Panc1 (cell line): Measurements from ENCODE around the gene TNFRSF21. TPM values are rescaled to one million over a fixed set of nuclear protein-coding genes. Genes with fewer than 3 reads are reported as not detected.

ENCODE experiments used
- ATAC-seq: fragments of 200-7000 bp; cut with Tn5 transposase; 2 replicates; pipeline ENCODE4 v1.9.1; 2020; ENCODE audit warnings: mild to moderate bottlenecking, moderate library complexity
- BruUV-seq: library from RNA; stranded (reverse); fragments of 400-500 nt; replicated peaks from 2 replicates; lab custom pipeline; 2021; lab: Mats Ljungman, UMichigan
- CTCF ChIA-PET: fragments of 300-600 bp; sonication (Branson Sonifier 250); formaldehyde crosslinking; loops from one replicate; lab custom pipeline; 2022; ENCODE audit warnings: antibody characterized with exemption; lab: Charles Lee
- POLR2A ChIA-PET: fragments of 300-600 bp; sonication (Branson Sonifier 250); formaldehyde crosslinking; loops from one replicate; lab custom pipeline; 2022; ENCODE audit warnings: antibody characterized with exemption; lab: Charles Lee
- DNase-seq: peaks from one replicate; pipeline ENCODE4 v3.0.0-alpha.2; 2010; ENCODE audit warnings: low read depth, low spot score
- H3K27ac ChIP-seq: 2 replicates; pipeline ENCODE4 v1.5.1; 2011; ENCODE audit warnings: mild to moderate bottlenecking, low read length, inconsistent platforms
- H3K27me3 ChIP-seq: fragments of 200-500 bp; sonication (Bioruptor generic); 2 replicates; pipeline ENCODE4 v1.6.0; 2014; ENCODE audit warnings: low read length, inconsistent platforms; ENCODE audit not compliant: control insufficient read depth, insufficient read depth
- H3K36me3 ChIP-seq: fragments of 200-500 bp; sonication (Bioruptor generic); 2 replicates; pipeline ENCODE4 v1.5.1; 2014; ENCODE audit warnings: inconsistent platforms, mild to moderate bottlenecking, low read length, moderate library complexity; ENCODE audit not compliant: control insufficient read depth, insufficient read depth
- H3K4me1 ChIP-seq: 2 replicates; pipeline ENCODE4 v1.5.1; 2011; ENCODE audit warnings: inconsistent platforms, mild to moderate bottlenecking, low read length, moderate library complexity; ENCODE audit not compliant: control insufficient read depth, insufficient read depth
- H3K4me3 ChIP-seq, 2 experiments: 2 replicates each; pipeline ENCODE4 v1.5.1; 2011 to 2012; ENCODE audit warnings: low read depth in 2 of 2, low read length in 2 of 2, mild to moderate bottlenecking in 2 of 2, inconsistent platforms in 1 of 2, moderate library complexity in 1 of 2
- H3K9me3 ChIP-seq: fragments of 200-500 bp; sonication (Bioruptor generic); 2 replicates; pipeline ENCODE4 v1.5.1; 2014; ENCODE audit warnings: low read depth, mild to moderate bottlenecking, inconsistent platforms, low read length, moderate library complexity; ENCODE audit not compliant: control insufficient read depth, insufficient read depth
- POLR2AphosphoS5 ChIP-seq: IDR thresholded peaks from 2 replicates; pipeline ENCODE4 v1.6.1; 2012; ENCODE audit warnings: mild to moderate bottlenecking, low read depth, low read length, moderate library complexity
- SIN3A ChIP-seq: IDR thresholded peaks from 2 replicates; pipeline ENCODE4 v1.6.1; 2012; ENCODE audit warnings: low read depth, mild to moderate bottlenecking, low read length, moderate library complexity, borderline replicate concordance; ENCODE audit not compliant: insufficient read depth
- TCF7L2 ChIP-seq: IDR thresholded peaks from 2 replicates; pipeline ENCODE4 v1.6.1; 2011; ENCODE audit warnings: mild to moderate bottlenecking, low read depth, low read length, inconsistent platforms
- in situ Hi-C: cut with HindIII; loops from 2 replicates; pipeline ENCODE4 v1.10.0; 2016; ENCODE audit warnings: low sequenced_read_pairs, low pct_unique_long_range_greater_than_20kb
- intact Hi-C: fragments of 100-400 bp; cut with micrococcal nuclease; formaldehyde crosslinking; loops from one replicate; pipeline ENCODE4 v1.10.0; 2022; ENCODE audit not compliant: unreplicated experiment
- total RNA-seq: library from RNA; stranded (reverse); gene quantifications from one replicate; pipeline ENCODE4 v1.2.1, GENCODE V29; 2021; ENCODE audit not compliant: unreplicated experiment
- TF ChIP-seq, protein P1 (sequence below), 2 experiments: IDR thresholded peaks; 2 replicates each; pipeline ENCODE4 v1.6.1; 2011 to 2012; ENCODE audit warnings: low read depth in 2 of 2, control low read depth in 1 of 2, low read length in 1 of 2, mild to moderate bottlenecking in 1 of 2, moderate library complexity in 1 of 2; ENCODE audit not compliant: insufficient read depth in 1 of 2
- TF ChIP-seq, protein P2 (sequence below): fragments of 450-650 bp; IDR thresholded peaks from 2 replicates; pipeline ENCODE4 v1.5.1; 2017; ENCODE audit warnings: mild to moderate bottlenecking

TNFRSF21 gene
- total RNA-seq, 1 experiment from 2014 or later = 76.0 TPM

- POLR2A ChIA-PET = no interaction called here
- ATAC-seq (no peak), DNase-seq (no peak)
- intact Hi-C loops = no loop called here
- H3K36me3 ChIP-seq = no peaks in the 10 kb centered on the region
- no peak for TF ChIP-seq POLR2AphosphoS5
- TF ChIP-seq, protein P1, sequence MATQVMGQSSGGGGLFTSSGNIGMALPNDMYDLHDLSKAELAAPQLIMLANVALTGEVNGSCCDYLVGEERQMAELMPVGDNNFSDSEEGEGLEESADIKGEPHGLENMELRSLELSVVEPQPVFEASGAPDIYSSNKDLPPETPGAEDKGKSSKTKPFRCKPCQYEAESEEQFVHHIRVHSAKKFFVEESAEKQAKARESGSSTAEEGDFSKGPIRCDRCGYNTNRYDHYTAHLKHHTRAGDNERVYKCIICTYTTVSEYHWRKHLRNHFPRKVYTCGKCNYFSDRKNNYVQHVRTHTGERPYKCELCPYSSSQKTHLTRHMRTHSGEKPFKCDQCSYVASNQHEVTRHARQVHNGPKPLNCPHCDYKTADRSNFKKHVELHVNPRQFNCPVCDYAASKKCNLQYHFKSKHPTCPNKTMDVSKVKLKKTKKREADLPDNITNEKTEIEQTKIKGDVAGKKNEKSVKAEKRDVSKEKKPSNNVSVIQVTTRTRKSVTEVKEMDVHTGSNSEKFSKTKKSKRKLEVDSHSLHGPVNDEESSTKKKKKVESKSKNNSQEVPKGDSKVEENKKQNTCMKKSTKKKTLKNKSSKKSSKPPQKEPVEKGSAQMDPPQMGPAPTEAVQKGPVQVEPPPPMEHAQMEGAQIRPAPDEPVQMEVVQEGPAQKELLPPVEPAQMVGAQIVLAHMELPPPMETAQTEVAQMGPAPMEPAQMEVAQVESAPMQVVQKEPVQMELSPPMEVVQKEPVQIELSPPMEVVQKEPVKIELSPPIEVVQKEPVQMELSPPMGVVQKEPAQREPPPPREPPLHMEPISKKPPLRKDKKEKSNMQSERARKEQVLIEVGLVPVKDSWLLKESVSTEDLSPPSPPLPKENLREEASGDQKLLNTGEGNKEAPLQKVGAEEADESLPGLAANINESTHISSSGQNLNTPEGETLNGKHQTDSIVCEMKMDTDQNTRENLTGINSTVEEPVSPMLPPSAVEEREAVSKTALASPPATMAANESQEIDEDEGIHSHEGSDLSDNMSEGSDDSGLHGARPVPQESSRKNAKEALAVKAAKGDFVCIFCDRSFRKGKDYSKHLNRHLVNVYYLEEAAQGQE (IDR thresholded peaks at IDR 0.05; ENCODE audit: insufficient read depth in 1 of 2, low read depth in 2 of 2, low read length in 1 of 2) = no peak
- TF ChIP-seq TCF7L2 = no peak
- TF ChIP-seq, protein P2, sequence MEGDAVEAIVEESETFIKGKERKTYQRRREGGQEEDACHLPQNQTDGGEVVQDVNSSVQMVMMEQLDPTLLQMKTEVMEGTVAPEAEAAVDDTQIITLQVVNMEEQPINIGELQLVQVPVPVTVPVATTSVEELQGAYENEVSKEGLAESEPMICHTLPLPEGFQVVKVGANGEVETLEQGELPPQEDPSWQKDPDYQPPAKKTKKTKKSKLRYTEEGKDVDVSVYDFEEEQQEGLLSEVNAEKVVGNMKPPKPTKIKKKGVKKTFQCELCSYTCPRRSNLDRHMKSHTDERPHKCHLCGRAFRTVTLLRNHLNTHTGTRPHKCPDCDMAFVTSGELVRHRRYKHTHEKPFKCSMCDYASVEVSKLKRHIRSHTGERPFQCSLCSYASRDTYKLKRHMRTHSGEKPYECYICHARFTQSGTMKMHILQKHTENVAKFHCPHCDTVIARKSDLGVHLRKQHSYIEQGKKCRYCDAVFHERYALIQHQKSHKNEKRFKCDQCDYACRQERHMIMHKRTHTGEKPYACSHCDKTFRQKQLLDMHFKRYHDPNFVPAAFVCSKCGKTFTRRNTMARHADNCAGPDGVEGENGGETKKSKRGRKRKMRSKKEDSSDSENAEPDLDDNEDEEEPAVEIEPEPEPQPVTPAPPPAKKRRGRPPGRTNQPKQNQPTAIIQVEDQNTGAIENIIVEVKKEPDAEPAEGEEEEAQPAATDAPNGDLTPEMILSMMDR = no peak
- no peak for TF ChIP-seq SIN3A
- no peaks in the 10 kb centered on the region for H3K27me3 ChIP-seq
- CTCF ChIA-PET = no interaction called here
- in situ Hi-C loops = no loop called here
- BruUV-seq = no TSS peak
- no peak overlapping the region for H3K27ac ChIP-seq
- no peaks in the 10 kb centered on the region for H3K9me3 ChIP-seq
- H3K4me3 ChIP-seq = no peak overlapping the region
- H3K4me1 ChIP-seq = no peaks in the 10 kb centered on the region
Measured at GRCh38 chr6:47195011-47195650, 114.6 kb downstream of the TNFRSF21 start.

DNA sequence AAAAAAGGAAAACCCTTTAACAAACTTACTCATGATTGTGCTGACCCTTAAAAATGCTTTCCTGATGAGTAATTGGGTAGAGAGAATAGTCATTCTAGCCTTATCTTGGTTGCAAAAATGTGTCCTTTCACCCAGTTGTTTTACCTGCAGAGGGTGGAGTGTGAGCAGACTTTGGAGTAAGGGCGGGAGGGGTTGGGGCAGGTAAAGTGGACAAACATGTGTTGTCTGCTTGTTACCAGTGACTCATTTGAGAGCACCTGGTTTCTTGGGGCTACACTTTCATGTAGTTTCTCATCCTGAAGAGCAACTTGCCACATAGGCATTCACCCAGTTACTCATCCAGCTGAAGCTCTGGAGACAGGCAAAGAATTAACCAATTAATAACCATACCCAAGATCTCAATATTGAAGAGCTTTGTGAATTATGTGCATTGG lies 121.1 kb downstream of the TNFRSF21 start:
- Histone ChIP-seq H3K27me3 (no peaks in the 10 kb centered on the region), H3K9me3 (no peaks in the 10 kb centered on the region), H3K27ac (no peak overlapping the region), H3K4me1 (no peaks in the 10 kb centered on the region), H3K4me3 (no peak overlapping the region), H3K36me3 (no peaks in the 10 kb centered on the region)
- in situ Hi-C loops = no loop called here
- ATAC-seq (no peak), DNase-seq (no peak)
- TF ChIP-seq, protein P1 (IDR thresholded peaks at IDR 0.05; ENCODE audit: insufficient read depth in 1 of 2, low read depth in 2 of 2, low read length in 1 of 2) = no peak
- TF ChIP-seq TCF7L2 (no peak), POLR2AphosphoS5 (no peak), SIN3A (no peak)
- TF ChIP-seq, protein P2 = no peak
- POLR2A ChIA-PET = no interaction called here
- CTCF ChIA-PET = no interaction called here
- intact Hi-C loops = no loop called here
- BruUV-seq = no TSS peak
